Lower leg skin (tissue), 4 donors: ENCODE measurements around the gene TBX1. TPM values are rescaled to one million over a fixed set of nuclear protein-coding genes. Genes with fewer than 3 reads are reported as not detected.

Experiments used
- DNase-seq, 2 donors: peaks; one replicate each; pipeline ENCODE4 v3.0.0-alpha.2; 2019; ENCODE audit warnings: low spot score in 2 of 2
- H3K4me3 ChIP-seq: fragments of 200-600 bp; sonication (generic); 2 replicates; pipeline ENCODE4 v1.5.1; 2017; ENCODE audit warnings: mild to moderate bottlenecking, low read depth; ENCODE audit not compliant: poor library complexity, severe bottlenecking
- POLR2A ChIP-seq, 2 donors: fragments of 450-650 bp; IDR thresholded peaks; one replicate each; pipeline ENCODE4 v1.6.1; 2016 to 2017; ENCODE audit warnings: antibody characterized with exemption in 2 of 2, mild to moderate bottlenecking in 1 of 2, moderate library complexity in 1 of 2
- WGBS, 2 donors: methylation state at CpG; one replicate each; pipeline ENCODE4 v1.1.5; 2018; 5-methylcytosine and 5-hydroxymethylcytosine counted together
- intact Hi-C: fragments of 100-400 bp; cut with DNase I; formaldehyde crosslinking; loops from one replicate; pipeline ENCODE4 v1.15.0; 2023; ENCODE audit warnings: low total_unique reads
- total RNA-seq, 4 donors: library from RNA; depleted of rRNA; stranded (reverse); fragments of >200 nt; gene quantifications; one replicate each; pipeline ENCODE4 v1.1.0, GENCODE V29; 2016
- TF ChIP-seq, protein P1 (sequence below), 3 donors: fragments of 450-650 bp; IDR thresholded peaks; one replicate each; pipeline ENCODE4 v1.5.1; 2016; ENCODE audit warnings: antibody characterized with exemption in 3 of 3, mild to moderate bottlenecking in 3 of 3, moderate library complexity in 2 of 3

Gene TBX1
- total RNA-seq, 4 donors from 2014 or later, result 1.5 to 14.1 (median 4.9) TPM

DNA sequence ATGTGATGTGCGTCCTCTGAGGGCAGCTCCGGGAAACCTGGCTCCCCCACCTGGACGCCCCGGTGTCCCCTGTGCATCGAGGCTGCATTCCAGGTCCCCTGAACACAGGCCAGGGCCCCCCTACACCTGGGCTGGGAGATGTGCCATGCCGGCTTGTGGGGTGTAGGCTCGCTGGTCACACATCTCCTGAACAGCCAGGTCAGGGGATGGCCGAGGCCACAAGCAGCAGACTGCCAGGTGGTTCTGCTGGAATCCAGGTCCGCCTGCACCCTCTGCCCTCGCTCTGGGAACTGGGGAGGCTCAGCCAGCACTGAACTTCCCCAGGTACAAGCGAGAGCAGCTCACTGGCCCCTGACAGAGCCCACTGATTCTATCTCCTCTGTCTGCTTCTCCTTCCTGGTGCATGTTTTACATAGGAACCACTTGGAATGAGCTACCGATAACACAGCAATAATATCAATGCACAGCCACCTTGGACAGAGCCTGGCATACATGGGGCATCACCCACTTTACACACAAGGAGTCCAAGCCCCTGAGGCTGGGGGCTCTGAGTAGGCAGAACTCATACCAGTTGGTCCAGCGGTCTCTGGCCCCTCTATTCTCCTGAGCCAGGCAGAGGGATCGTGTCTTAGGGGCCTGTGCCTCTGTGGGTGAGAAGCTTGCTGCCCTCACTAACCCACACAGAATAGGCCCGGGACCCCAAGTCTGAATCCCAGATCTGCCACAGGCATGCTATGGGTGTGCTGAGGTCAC, 46.8 kb downstream of the TBX1 start:
- intact Hi-C loops, result no loop called here
- peak in 1 of 2 donors; percentile 84 for DNase-seq
- 83% methylated on average over 10 to 13 of the region's 15 CpGs for WGBS, 2 donors
- TF ChIP-seq POLR2A (IDR thresholded peaks at IDR 0.05), result no peak
- TF ChIP-seq, protein P1, sequence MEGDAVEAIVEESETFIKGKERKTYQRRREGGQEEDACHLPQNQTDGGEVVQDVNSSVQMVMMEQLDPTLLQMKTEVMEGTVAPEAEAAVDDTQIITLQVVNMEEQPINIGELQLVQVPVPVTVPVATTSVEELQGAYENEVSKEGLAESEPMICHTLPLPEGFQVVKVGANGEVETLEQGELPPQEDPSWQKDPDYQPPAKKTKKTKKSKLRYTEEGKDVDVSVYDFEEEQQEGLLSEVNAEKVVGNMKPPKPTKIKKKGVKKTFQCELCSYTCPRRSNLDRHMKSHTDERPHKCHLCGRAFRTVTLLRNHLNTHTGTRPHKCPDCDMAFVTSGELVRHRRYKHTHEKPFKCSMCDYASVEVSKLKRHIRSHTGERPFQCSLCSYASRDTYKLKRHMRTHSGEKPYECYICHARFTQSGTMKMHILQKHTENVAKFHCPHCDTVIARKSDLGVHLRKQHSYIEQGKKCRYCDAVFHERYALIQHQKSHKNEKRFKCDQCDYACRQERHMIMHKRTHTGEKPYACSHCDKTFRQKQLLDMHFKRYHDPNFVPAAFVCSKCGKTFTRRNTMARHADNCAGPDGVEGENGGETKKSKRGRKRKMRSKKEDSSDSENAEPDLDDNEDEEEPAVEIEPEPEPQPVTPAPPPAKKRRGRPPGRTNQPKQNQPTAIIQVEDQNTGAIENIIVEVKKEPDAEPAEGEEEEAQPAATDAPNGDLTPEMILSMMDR (IDR thresholded peaks at IDR 0.05), result no peak
- H3K4me3 ChIP-seq, result no peak overlapping the region

DNA sequence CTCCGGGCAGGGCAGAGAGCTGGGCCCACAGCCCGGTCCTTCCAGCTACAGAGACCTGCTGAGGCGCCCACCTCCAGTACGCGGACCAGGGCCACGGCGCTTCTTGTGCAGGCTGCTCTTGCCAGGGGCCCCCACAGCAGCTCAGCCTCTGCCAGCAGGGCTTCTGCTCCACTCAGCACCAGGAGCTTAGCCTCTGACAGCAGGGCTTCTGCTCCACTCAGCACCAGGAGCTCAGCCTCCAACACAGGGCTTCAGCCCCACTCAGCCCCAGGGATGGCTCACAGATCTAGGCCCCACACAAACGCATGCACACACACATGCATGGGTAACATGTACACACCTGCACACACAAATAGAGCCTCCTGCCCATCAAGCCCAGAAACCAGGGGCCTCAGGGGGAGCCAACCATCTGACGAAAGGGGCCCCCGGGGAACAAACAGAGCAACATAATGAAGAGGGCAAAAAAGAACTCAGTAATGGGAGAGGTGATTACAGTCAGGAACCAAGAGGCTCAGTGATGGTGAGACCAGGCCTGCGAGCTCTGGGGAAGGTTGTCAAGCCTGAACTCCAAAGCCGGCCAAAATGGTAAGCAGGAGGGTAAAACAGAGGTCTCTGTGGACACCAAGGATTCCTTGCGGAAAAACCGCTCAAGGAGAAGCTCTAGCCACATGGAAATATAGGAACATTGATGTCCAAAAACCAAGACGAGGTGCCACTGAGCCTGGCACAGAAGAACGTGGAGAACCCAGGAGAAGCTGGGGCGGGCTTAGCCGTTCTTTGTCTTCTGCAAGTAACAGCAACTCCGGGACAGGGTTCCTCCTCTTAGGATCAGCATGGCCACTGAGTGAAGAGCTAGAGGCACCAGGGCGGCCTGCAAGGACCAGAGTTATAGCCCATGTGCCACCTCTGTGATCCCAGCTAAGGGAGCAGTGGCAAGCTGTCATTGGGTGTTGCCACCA, 47.6 kb downstream of the TBX1 start:
- no peak for TF ChIP-seq POLR2A (IDR thresholded peaks at IDR 0.05)
- TF ChIP-seq, protein P1 (IDR thresholded peaks at IDR 0.05), result no peak
- H3K4me3 ChIP-seq, result no peak overlapping the region
- intact Hi-C loops, result no loop called here
- 87 to 94% methylated on average over 13 to 20 of the region's 20 CpGs for WGBS, 2 donors
- peak in 1 of 2 donors; percentile 80 for DNase-seq

DNA sequence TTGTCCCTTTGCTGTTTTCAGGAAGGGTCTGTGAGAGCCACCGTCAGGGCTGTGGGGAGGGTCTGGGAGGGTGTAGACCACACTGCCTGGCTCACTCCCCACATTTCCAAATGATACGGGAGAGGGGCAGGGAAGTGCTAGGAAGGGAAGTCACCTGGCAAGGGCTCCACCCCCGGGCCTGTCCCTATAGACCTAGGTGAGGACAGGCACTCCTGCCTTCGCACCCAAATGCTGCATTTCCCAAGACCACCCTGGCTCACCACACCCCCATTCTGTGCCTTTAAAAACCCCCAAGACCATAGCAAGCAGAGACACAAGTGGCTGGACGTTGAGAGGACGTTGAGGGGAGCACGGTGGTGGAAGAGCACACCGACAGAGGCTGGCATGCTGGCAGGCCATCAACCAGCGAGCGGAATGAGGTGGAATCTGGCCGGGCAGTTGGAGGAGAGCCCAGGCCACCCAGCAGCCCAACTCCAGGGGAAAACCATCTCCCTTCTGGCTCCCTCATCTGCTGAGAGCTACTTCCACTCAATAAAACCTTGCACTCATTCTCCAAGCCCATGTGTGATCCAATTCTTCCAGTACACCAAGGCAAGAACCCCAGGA, 48.4 kb downstream of the TBX1 start:
- DNase-seq, result peak in 1 of 2 donors; percentile 84
- H3K4me3 ChIP-seq, result no peak overlapping the region
- intact Hi-C loops, result no loop called here
- 64 to 78% methylated on average over 9 to 11 of the region's 11 CpGs for WGBS, 2 donors
- TF ChIP-seq, protein P1 (IDR thresholded peaks at IDR 0.05), result no peak
- TF ChIP-seq POLR2A (IDR thresholded peaks at IDR 0.05), result no peak

DNA sequence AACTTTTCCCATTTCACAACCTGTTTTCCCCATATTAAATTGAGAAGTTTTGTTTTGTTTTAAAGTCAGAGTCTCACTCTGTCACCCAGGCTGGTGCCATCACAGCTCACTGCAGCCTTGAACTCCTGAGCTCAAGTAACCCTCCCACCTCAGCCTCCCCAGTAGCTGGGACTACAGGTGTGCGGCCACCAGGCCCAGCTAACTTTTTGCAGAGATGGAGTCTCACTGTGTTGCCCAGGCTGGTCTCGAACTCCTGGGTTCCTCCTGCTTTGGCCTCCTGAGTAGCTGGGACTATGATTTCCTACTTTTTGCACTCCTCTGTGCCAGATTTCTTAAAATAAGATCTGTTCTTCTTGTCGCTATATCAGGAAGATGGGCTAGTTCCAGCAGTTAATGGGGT, 49.2 kb downstream of the TBX1 start:
- TF ChIP-seq POLR2A (IDR thresholded peaks at IDR 0.05), result no peak
- TF ChIP-seq, protein P1 (IDR thresholded peaks at IDR 0.05), result no peak
- peak in 1 of 2 donors; percentile 37 for DNase-seq
- intact Hi-C loops, result no loop called here
- no peak overlapping the region for H3K4me3 ChIP-seq
- WGBS, 2 donors, result 72 to 80% methylated on average over 3 of the region's 3 CpGs

DNA sequence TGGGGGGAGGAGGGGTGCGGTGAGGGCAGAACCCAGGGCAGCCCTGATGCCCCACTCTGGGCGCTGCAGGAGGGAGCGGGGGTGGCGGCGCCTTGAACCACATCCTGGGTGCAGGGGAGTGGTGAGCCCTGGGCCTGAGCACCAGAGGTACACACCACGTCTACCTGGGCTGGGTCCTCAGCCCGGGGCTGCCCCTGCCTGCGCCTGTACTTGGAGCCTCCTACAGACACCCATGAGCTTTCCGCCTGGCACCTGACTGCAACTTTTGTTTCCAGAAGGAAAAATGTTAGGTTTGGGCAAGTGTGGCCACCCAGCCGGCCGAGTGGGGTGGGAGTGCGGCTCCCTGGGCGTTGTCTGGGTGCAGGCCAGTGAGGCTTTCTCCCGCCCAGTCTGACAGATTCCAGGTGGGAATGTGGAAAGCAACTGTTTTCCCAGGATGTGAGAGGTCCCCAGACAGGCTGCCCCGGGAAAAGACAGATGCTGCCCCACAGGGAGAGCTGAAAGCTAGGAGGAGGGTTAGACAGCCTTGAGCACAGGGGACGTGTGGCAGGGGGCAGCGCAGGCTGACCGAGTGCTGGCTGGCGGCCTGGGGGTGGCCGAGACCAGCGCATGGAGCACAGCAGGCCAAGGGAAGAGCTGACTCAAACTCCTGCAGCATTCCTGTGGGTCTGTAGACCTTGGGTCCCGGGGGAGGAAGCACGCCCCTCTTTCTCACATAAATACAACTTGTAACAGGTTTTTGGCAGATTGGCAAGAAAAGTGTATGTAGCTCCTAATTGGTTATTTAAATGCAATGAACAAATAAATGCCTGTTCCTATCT, 50.0 kb downstream of the TBX1 start:
- H3K4me3 ChIP-seq, result no peak overlapping the region
- peak in 1 of 2 donors; percentile 87 for DNase-seq
- intact Hi-C loops, result no loop called here
- 58 to 65% methylated on average over 18 to 23 of the region's 23 CpGs for WGBS, 2 donors
- TF ChIP-seq, protein P1 (IDR thresholded peaks at IDR 0.05), result no peak
- no peak for TF ChIP-seq POLR2A (IDR thresholded peaks at IDR 0.05)
